Measurements from ENCODE around the gene RABGEF1. TPM values are rescaled to one million over a fixed set of nuclear protein-coding genes. Genes with fewer than 3 reads are reported as not detected.
"Not testable (repeated sequence)": the region's sequence is repeated elsewhere in the genome, so short reads cannot be mapped to it uniquely, and the experiment has no call there.

RABGEF1 gene
- polyA plus RNA-seq, 3 donors, result 13.6 to 17.3 (median 17.1) TPM

GRCh38 chr7:66713687-66714086, 26.8 kb upstream of the RABGEF1 start:
- no peaks in the 10 kb centered on the region for H4K20me1 ChIP-seq (ENCODE audit: insufficient read depth, low read length)
- peaks cover 7 to 12% of the 10 kb centered on the region in 2 donors for H3K9me3 ChIP-seq (replicated peaks in 1 of 2; ENCODE audit: control insufficient read depth in 1 of 2, insufficient read depth in 1 of 2, low read length in 2 of 2)
- no peak overlapping the region for H3K9ac ChIP-seq (ENCODE audit: insufficient read depth, low read length, poor library complexity, severe bottlenecking)
- no peaks in the 10 kb centered on the region for H3K27me3 ChIP-seq (ENCODE audit: control insufficient read depth in 2 of 2, insufficient read depth in 2 of 2, low read length in 2 of 2)
- H3K36me3 Mint-ChIP-seq, result peaks cover 42 to 66% of the 10 kb centered on the region in 2 donors
- no peak overlapping the region for H3K4me2 ChIP-seq (replicated peaks; ENCODE audit: extremely low read depth, low read length, poor library complexity, severe bottlenecking)
- H3K27ac ChIP-seq (ENCODE audit: low read depth in 1 of 2, low read length in 2 of 2), result no peak overlapping the region
- H3K4me3 Mint-ChIP-seq, result no peak overlapping the region
- no peak overlapping the region for H2AFZ ChIP-seq (ENCODE audit: insufficient read depth, low read depth, low read length, poor library complexity, severe bottlenecking)
- peaks cover 2% of the 10 kb centered on the region for H3K4me1 Mint-ChIP-seq
- H3K27ac Mint-ChIP-seq, result no peak overlapping the region
- DNase-seq, result no peak
- TF ChIP-seq CTCF (IDR thresholded peaks at IDR 0.05), result no peak
- H3K27me3 Mint-ChIP-seq (ENCODE audit: low read depth in 3 of 3), result no peaks in the 10 kb centered on the region
- no peaks in the 10 kb centered on the region for H3K4me1 ChIP-seq (ENCODE audit: control insufficient read depth in 1 of 2, insufficient read depth in 2 of 2, low read length in 2 of 2)
- no CpG with 5 or more reads among the region's 1 CpG for WGBS (ENCODE audit: insufficient coverage)
- no peak overlapping the region for H3K4me3 ChIP-seq (replicated peaks in 1 of 3; ENCODE audit: low read depth in 2 of 3, low read length in 3 of 3)
- no peaks in the 10 kb centered on the region for H3K79me2 ChIP-seq (ENCODE audit: insufficient read depth, low read length)
- intact Hi-C loops (cut with micrococcal nuclease), result no loop called here
- H3K36me3 ChIP-seq (replicated peaks in 1 of 2; ENCODE audit: control insufficient read depth in 1 of 2, insufficient read depth in 2 of 2, low read length in 2 of 2), result peaks cover 18 to 47% of the 10 kb centered on the region in 2 donors
- H3K9me3 Mint-ChIP-seq, result peaks cover 11 to 22% (median 15%) of the 10 kb centered on the region in 7 donors

GRCh38 chr7:66716634-66717033, 23.9 kb upstream of the RABGEF1 start:
- H2AFZ ChIP-seq (ENCODE audit: insufficient read depth, low read depth, low read length, poor library complexity, severe bottlenecking); H3K4me1 ChIP-seq (ENCODE audit: control insufficient read depth in 1 of 2, insufficient read depth in 2 of 2, low read length in 2 of 2); intact Hi-C loops (cut with micrococcal nuclease); H3K4me2 ChIP-seq (replicated peaks; ENCODE audit: extremely low read depth, low read length, poor library complexity, severe bottlenecking); H3K27me3 ChIP-seq (ENCODE audit: control insufficient read depth in 2 of 2, insufficient read depth in 2 of 2, low read length in 2 of 2); H3K4me3 ChIP-seq (replicated peaks in 1 of 3; ENCODE audit: low read depth in 2 of 3, low read length in 3 of 3); DNase-seq; H3K9ac ChIP-seq (ENCODE audit: insufficient read depth, low read length, poor library complexity, severe bottlenecking); H3K27ac ChIP-seq (ENCODE audit: low read depth in 1 of 2, low read length in 2 of 2); H3K79me2 ChIP-seq (ENCODE audit: insufficient read depth, low read length); H3K27me3 Mint-ChIP-seq (ENCODE audit: low read depth in 3 of 3); H3K4me3 Mint-ChIP-seq; H3K27ac Mint-ChIP-seq; H4K20me1 ChIP-seq (ENCODE audit: insufficient read depth, low read length): not testable (repeated sequence)
- Mint-ChIP-seq H3K9me3 (peaks cover 10 to 24% (median 15%) of the 10 kb centered on the region in 7 donors), H3K4me1 (peaks cover 10% of the 10 kb centered on the region), H3K36me3 (peaks cover 40 to 53% of the 10 kb centered on the region in 2 donors)
- H3K9me3 ChIP-seq (replicated peaks in 1 of 2; ENCODE audit: control insufficient read depth in 1 of 2, insufficient read depth in 1 of 2, low read length in 2 of 2), result peaks cover 3 to 12% of the 10 kb centered on the region in 2 donors
- H3K36me3 ChIP-seq (replicated peaks in 1 of 2; ENCODE audit: control insufficient read depth in 1 of 2, insufficient read depth in 2 of 2, low read length in 2 of 2), result peaks cover 18 to 47% of the 10 kb centered on the region in 2 donors
- WGBS (ENCODE audit: insufficient coverage), result 93% methylated on average over 4 of the region's 7 CpGs
